ENCODE results near the gene PARP8. TPM values are rescaled to one million over a fixed set of nuclear protein-coding genes. Genes with fewer than 3 reads are reported as not detected.

PARP8 gene
- total and polyA plus RNA-seq, 12 donors, result 0.97 to 14.5 (median 5.2) TPM

GRCh38 chr5:50839472-50839871, 173.0 kb downstream of the PARP8 start:
- intact Hi-C loops (cut with DNase I), result no loop called here
- H3K27me3 ChIP-seq, result no peaks in the 10 kb centered on the region
- H3K9me3 ChIP-seq, result no peaks in the 10 kb centered on the region
- H3K4me3 ChIP-seq, result no peak overlapping the region
- DNase-seq, result no peak
- no peak for TF ChIP-seq CTCF (IDR thresholded peaks at IDR 0.05)
- ATAC-seq, result no peak
- no peaks in the 10 kb centered on the region for H3K4me1 ChIP-seq
- no peak overlapping the region for H3K27ac ChIP-seq
- peaks cover 0 to 82% (median 7%) of the 10 kb centered on the region in 9 donors for H3K36me3 ChIP-seq

DNA sequence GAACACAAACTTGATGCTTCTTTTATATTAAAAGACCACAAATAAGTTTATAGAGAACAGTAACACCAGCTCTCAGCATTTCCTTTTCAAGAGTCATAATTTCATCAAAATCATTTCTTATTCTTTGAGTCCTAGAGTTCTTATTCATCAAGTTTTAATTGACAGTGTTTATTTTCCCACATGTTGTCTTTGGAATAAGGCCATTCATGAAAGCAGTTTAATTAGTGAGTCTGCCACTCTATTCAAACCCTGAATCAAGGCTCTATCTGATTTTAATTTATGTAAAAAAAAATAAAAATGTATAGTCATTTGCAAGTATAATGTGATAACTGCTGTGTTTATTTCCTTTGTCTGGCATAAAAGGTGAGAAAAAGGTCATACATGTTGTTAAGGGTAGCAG, 176.7 kb downstream of the PARP8 start:
- no peak for ATAC-seq
- peaks cover 0 to 65% (median 0%) of the 10 kb centered on the region in 9 donors for H3K36me3 ChIP-seq
- no peak for TF ChIP-seq CTCF (IDR thresholded peaks at IDR 0.05)

GRCh38 chr5:50846261-50846660, 179.8 kb downstream of the PARP8 start:
- intact Hi-C loops (cut with DNase I), result no loop called here
- no peaks in the 10 kb centered on the region for H3K4me1 ChIP-seq
- no peaks in the 10 kb centered on the region for H3K9me3 ChIP-seq
- no peak overlapping the region for H3K27ac ChIP-seq
- DNase-seq (no peak), ATAC-seq (no peak)
- peaks cover 0 to 43% (median 0%) of the 10 kb centered on the region in 9 donors for H3K36me3 ChIP-seq
- H3K4me3 ChIP-seq, result no peak overlapping the region
- no peaks in the 10 kb centered on the region for H3K27me3 ChIP-seq
- 94 to 97% methylated on average over 2 of the region's 2 CpGs for WGBS, 2 donors
- no peak for TF ChIP-seq CTCF (IDR thresholded peaks at IDR 0.05)

More for the DNA sequence above, 176.7 kb downstream of the PARP8 start:
- Histone ChIP-seq H3K4me1 (no peaks in the 10 kb centered on the region), H3K27ac (no peak overlapping the region), H3K4me3 (no peak overlapping the region), H3K9me3 (no peaks in the 10 kb centered on the region), H3K27me3 (no peaks in the 10 kb centered on the region)
- no peak for DNase-seq
- intact Hi-C loops (cut with DNase I), result no loop called here

GRCh38 chr5:50849554-50849953, 183.1 kb downstream of the PARP8 start:
- Histone ChIP-seq H3K4me1 (peaks cover 0 to 8% (median 0%) of the 10 kb centered on the region in 9 donors), H3K27me3 (no peaks in the 10 kb centered on the region), H3K27ac (no peak overlapping the region), H3K9me3 (no peaks in the 10 kb centered on the region), H3K36me3 (peaks cover 0 to 11% (median 0%) of the 10 kb centered on the region in 9 donors), H3K4me3 (no peak overlapping the region)
- DNase-seq, result no peak
- ATAC-seq, result no peak
- 88 to 93% methylated on average over 3 of the region's 3 CpGs for WGBS, 2 donors
- TF ChIP-seq CTCF (IDR thresholded peaks at IDR 0.05), result no peak
- intact Hi-C loops (cut with DNase I), result no loop called here

Data from heart right ventricle (tissue), 16 donors.